Measurements from ENCODE around the gene MUC12. TPM values are rescaled to one million over a fixed set of nuclear protein-coding genes. Genes with fewer than 3 reads are reported as not detected.

Gene MUC12
- total RNA-seq, 1 experiment from 2014 or later, result 6.8 TPM

- Histone ChIP-seq H3K4me3 (ENCODE audit: low read depth in 2 of 2, low read length in 2 of 2) (peak overlapping the region; percentile 40 to 53; a peak in 2 of 4 replicates), H3K9me3 (ENCODE audit: control insufficient read depth, insufficient read depth, low read depth, low read length) (no peaks in the 10 kb centered on the region), H3K4me1 (ENCODE audit: control insufficient read depth, insufficient read depth, low read length) (peaks cover 13% of the 10 kb centered on the region), H3K27ac (ENCODE audit: low read length) (no peak overlapping the region), H3K36me3 (ENCODE audit: control insufficient read depth, insufficient read depth, low read length) (no peaks in the 10 kb centered on the region), H3K27me3 (ENCODE audit: control insufficient read depth, insufficient read depth, low read length) (peaks cover 5% of the 10 kb centered on the region; the same call in 1 of the 2 replicates)
- DNase-seq (ENCODE audit: low read depth, low spot score), result no peak
- BruUV-seq (replicated peaks), result TSS peak; percentile 98
- TF ChIP-seq REST (IDR thresholded peaks at IDR 0.05; ENCODE audit: insufficient read depth in 1 of 2, low read depth in 2 of 2, low read length in 1 of 2) (peak in 1 of 2 experiments; percentile 45; a peak in 1 of 4 replicates), CTCF (IDR thresholded peaks at IDR 0.05) (no peak)
- POLR2A ChIA-PET, result no interaction called here
- CTCF ChIA-PET, result interaction anchor here (0.6 to 0.7 kb wide), 2 partner anchors 92 kb away, joined by 4 to 14 read pairs; partner anchors contain the start of gene SRRT
- peak; percentile 20 for ATAC-seq
- intact Hi-C loops (cut with micrococcal nuclease; ENCODE audit: unreplicated experiment), result loop anchor here (2.0 kb wide), 1 partner anchor 91 kb away; no protein-coding TSS in a partner anchor
- in situ Hi-C loops (cut with HindIII; ENCODE audit: low pct_unique_long_range_greater_than_20kb, low sequenced_read_pairs), result no loop called here
Measured at GRCh38 chr7:100967292-100967863, 2.0 kb upstream of the MUC12 start.

- H3K27ac ChIP-seq (ENCODE audit: low read length), result no peak overlapping the region
- no peak overlapping the region for H3K4me3 ChIP-seq (ENCODE audit: low read depth in 2 of 2, low read length in 2 of 2)
- no peaks in the 10 kb centered on the region for H3K9me3 ChIP-seq (ENCODE audit: control insufficient read depth, insufficient read depth, low read depth, low read length)
- in situ Hi-C loops (cut with HindIII; ENCODE audit: low pct_unique_long_range_greater_than_20kb, low sequenced_read_pairs) (no loop called here), intact Hi-C loops (cut with micrococcal nuclease; ENCODE audit: unreplicated experiment) (no loop called here)
- DNase-seq (ENCODE audit: low read depth, low spot score), result no peak
- BruUV-seq (replicated peaks), result no TSS peak
- peaks cover 5% of the 10 kb centered on the region; the same call in 1 of the 2 replicates for H3K27me3 ChIP-seq (ENCODE audit: control insufficient read depth, insufficient read depth, low read length)
- ATAC-seq, result no peak
- no peaks in the 10 kb centered on the region for H3K36me3 ChIP-seq (ENCODE audit: control insufficient read depth, insufficient read depth, low read length)
- CTCF ChIA-PET, result no interaction called here
- TF ChIP-seq TCF7L2 (IDR thresholded peaks at IDR 0.05; ENCODE audit: low read depth, low read length) (no peak), POLR2AphosphoS5 (IDR thresholded peaks at IDR 0.05; ENCODE audit: low read depth, low read length) (no peak), SIN3A (IDR thresholded peaks at IDR 0.05; ENCODE audit: borderline replicate concordance, insufficient read depth, low read depth, low read length) (no peak), REST (IDR thresholded peaks at IDR 0.05; ENCODE audit: insufficient read depth in 1 of 2, low read depth in 2 of 2, low read length in 1 of 2) (no peak), CTCF (IDR thresholded peaks at IDR 0.05) (no peak)
- H3K4me1 ChIP-seq (ENCODE audit: control insufficient read depth, insufficient read depth, low read length), result peaks cover 13% of the 10 kb centered on the region
- POLR2A ChIA-PET, result no interaction called here
Measured at GRCh38 chr7:100968031-100968430, 1.3 kb upstream of the MUC12 start.
